ENCODE measurements around the gene CCNY. TPM values are rescaled to one million over a fixed set of nuclear protein-coding genes. Genes with fewer than 3 reads are reported as not detected.
A peak's percentile ranks its signal among the peaks of the same experiment; 100 is the strongest.

CCNY gene
- total RNA-seq, 3 donors from 2014 or later (not counting 1 experiment from before 2014, with no cell fraction given): 71.0 to 87.2 (median 74.3) TPM

DNA sequence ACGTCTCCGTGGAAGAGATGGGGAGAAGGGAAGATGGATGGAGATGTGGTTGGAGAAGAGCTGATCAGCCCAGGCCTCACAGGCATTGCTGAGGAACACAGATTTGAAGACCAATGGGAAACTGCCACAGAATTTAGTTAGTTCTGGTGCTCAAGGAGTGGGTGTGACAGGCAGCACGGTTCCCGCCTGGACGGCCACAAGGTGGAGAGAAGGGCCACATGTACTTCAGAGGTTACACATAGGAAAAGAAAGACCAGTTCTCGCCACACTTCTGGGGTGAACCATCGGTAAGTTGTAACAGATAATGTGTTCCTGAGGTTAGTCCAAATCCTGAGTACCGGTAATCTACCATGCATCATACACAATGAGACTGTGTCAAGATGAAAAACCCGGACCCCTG, 239.3 kb downstream of the CCNY start:
- Mint-ChIP-seq H3K27me3 (ENCODE audit: low read depth in 2 of 2) (no peaks in the 10 kb centered on the region), H3K36me3 (no peaks in the 10 kb centered on the region), H3K27ac (peak overlapping the region in 1 of 2 donors; percentile 1), H3K9me3 (no peaks in the 10 kb centered on the region), H3K4me1 (peaks cover 0 to 4% of the 10 kb centered on the region in 2 donors), H3K4me3 (no peak overlapping the region)
- no peaks in the 10 kb centered on the region for H3K4me1 ChIP-seq (ENCODE audit: control insufficient read depth, insufficient read depth, low read length)
- H3K27ac ChIP-seq (ENCODE audit: low read length): no peak overlapping the region
- H3K9me3 ChIP-seq (ENCODE audit: control insufficient read depth, insufficient read depth, low read length): no peaks in the 10 kb centered on the region
- H3K27me3 ChIP-seq (ENCODE audit: control insufficient read depth, insufficient read depth, low read length): no peaks in the 10 kb centered on the region
- no peak overlapping the region for H3K4me3 ChIP-seq (ENCODE audit: low read length)
- intact Hi-C loops (cut with micrococcal nuclease): no loop called here
- DNase-seq (no peak), ATAC-seq (no peak)
- WGBS (ENCODE audit: insufficient coverage): 95% methylated on average over 8 of the region's 9 CpGs
- H3K36me3 ChIP-seq (ENCODE audit: control insufficient read depth, insufficient read depth, low read length): peaks cover 11% of the 10 kb centered on the region
- TF ChIP-seq, protein P1, sequence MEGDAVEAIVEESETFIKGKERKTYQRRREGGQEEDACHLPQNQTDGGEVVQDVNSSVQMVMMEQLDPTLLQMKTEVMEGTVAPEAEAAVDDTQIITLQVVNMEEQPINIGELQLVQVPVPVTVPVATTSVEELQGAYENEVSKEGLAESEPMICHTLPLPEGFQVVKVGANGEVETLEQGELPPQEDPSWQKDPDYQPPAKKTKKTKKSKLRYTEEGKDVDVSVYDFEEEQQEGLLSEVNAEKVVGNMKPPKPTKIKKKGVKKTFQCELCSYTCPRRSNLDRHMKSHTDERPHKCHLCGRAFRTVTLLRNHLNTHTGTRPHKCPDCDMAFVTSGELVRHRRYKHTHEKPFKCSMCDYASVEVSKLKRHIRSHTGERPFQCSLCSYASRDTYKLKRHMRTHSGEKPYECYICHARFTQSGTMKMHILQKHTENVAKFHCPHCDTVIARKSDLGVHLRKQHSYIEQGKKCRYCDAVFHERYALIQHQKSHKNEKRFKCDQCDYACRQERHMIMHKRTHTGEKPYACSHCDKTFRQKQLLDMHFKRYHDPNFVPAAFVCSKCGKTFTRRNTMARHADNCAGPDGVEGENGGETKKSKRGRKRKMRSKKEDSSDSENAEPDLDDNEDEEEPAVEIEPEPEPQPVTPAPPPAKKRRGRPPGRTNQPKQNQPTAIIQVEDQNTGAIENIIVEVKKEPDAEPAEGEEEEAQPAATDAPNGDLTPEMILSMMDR (IDR thresholded peaks at IDR 0.05): no peak

DNA sequence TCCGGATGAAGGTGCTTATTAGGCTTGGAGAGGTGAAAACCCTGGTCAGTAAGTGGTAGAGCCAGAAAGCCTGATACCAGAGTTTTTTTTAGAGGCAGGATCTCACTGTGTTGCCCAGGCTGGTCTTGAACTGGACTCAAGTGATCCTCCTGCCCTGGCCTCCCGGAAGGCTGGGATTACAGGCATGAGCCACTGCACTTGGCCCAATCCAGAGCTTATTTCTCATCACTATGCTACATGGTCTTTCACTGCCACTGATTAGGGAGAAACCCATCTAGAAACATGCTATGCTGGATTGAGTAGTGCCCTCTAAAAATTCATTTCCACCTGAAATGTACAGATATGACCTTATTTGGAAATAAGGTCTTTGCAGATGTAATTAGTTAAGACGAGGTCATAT, 240.4 kb downstream of the CCNY start:
- Mint-ChIP-seq H3K27me3 (ENCODE audit: low read depth in 2 of 2) (no peaks in the 10 kb centered on the region), H3K4me3 (no peak overlapping the region), H3K4me1 (peaks cover 0 to 4% of the 10 kb centered on the region in 2 donors), H3K9me3 (no peaks in the 10 kb centered on the region), H3K27ac (no peak overlapping the region), H3K36me3 (no peaks in the 10 kb centered on the region)
- H3K27ac ChIP-seq (ENCODE audit: low read length): no peak overlapping the region
- H3K4me1 ChIP-seq (ENCODE audit: control insufficient read depth, insufficient read depth, low read length): no peaks in the 10 kb centered on the region
- DNase-seq: no peak
- ATAC-seq: no peak
- peaks cover 11% of the 10 kb centered on the region for H3K36me3 ChIP-seq (ENCODE audit: control insufficient read depth, insufficient read depth, low read length)
- intact Hi-C loops (cut with micrococcal nuclease): no loop called here
- H3K4me3 ChIP-seq (ENCODE audit: low read length): no peak overlapping the region
- H3K27me3 ChIP-seq (ENCODE audit: control insufficient read depth, insufficient read depth, low read length): no peaks in the 10 kb centered on the region
- TF ChIP-seq, protein P1 (IDR thresholded peaks at IDR 0.05): no peak
- H3K9me3 ChIP-seq (ENCODE audit: control insufficient read depth, insufficient read depth, low read length): no peaks in the 10 kb centered on the region
- WGBS (ENCODE audit: insufficient coverage): 90% methylated on average over 3 of the region's 3 CpGs

DNA sequence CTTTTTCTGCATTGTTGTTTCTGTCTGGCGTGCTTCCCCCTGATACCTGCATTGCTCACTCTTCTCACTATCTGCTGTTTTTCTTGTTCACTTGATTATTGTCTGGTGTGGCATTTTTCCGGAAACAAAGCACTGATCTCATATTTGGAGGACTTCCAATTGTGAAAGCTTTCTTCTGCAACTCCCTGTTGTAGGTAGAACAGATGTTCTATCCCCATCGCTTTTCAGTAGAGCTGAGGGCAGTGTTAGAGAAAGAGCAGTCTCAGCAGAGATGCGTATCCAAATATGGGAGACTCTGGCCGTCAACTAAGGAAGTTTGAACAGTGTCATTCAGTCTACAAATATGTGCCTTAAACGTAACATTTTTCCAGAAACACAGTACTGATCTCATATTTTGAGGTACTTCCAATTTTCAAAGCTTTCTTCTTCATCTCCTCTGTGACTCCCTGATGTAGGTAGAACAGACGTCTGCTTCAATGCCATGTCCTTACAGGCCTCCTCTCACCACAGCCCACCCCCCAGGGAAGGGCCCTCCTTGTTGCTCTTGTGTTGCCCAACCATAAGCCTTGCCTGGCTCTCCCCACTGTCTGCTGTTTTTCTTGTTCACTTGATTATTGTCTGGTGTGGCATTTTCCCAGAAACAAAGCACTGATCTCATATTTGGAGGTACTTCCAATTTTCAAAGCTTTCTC, 241.8 kb downstream of the CCNY start:
- TF ChIP-seq, protein P1 (IDR thresholded peaks at IDR 0.05): no peak
- H3K4me1 Mint-ChIP-seq: peaks cover 0 to 4% of the 10 kb centered on the region in 2 donors
- no peaks in the 10 kb centered on the region for H3K27me3 Mint-ChIP-seq (ENCODE audit: low read depth in 2 of 2)

DNA sequence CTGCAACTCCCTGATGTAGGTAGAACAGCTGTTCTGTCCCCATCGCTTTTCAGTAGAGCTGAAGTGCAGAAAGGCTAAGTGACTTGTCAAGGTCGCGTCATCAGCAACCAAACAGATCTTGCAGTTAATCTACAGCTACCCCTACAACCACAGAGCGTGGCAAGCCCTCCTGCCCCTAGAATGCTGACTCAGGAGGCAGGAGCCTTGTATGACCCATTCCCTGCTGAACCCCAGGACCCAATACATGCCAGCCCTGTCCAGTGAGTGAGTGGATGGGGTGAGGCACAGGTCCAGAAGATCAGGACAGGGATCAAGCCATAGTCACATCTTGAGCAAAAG, 242.3 kb downstream of the CCNY start:
- Histone ChIP-seq H3K9me3 (ENCODE audit: control insufficient read depth, insufficient read depth, low read length) (no peaks in the 10 kb centered on the region), H3K27me3 (ENCODE audit: control insufficient read depth, insufficient read depth, low read length) (no peaks in the 10 kb centered on the region), H3K36me3 (ENCODE audit: control insufficient read depth, insufficient read depth, low read length) (peaks cover 6% of the 10 kb centered on the region), H3K4me3 (ENCODE audit: low read length) (no peak overlapping the region), H3K4me1 (ENCODE audit: control insufficient read depth, insufficient read depth, low read length) (no peaks in the 10 kb centered on the region), H3K27ac (ENCODE audit: low read length) (no peak overlapping the region)
- peaks cover 0 to 4% of the 10 kb centered on the region in 2 donors for H3K4me1 Mint-ChIP-seq
- intact Hi-C loops (cut with micrococcal nuclease): no loop called here
- no peaks in the 10 kb centered on the region for H3K9me3 Mint-ChIP-seq
- ATAC-seq: no peak
- no peaks in the 10 kb centered on the region for H3K27me3 Mint-ChIP-seq (ENCODE audit: low read depth in 2 of 2)
- TF ChIP-seq, protein P1 (IDR thresholded peaks at IDR 0.05): no peak
- no peak for DNase-seq
- H3K4me3 Mint-ChIP-seq: no peak overlapping the region
- H3K27ac Mint-ChIP-seq: no peak overlapping the region
- WGBS (ENCODE audit: insufficient coverage): 86% methylated on average over 4 of the region's 4 CpGs
- no peaks in the 10 kb centered on the region for H3K36me3 Mint-ChIP-seq

More for the DNA sequence above, 241.8 kb downstream of the CCNY start:
- DNase-seq (no peak), ATAC-seq (no peak)
- Histone ChIP-seq H3K4me3 (ENCODE audit: low read length) (no peak overlapping the region), H3K9me3 (ENCODE audit: control insufficient read depth, insufficient read depth, low read length) (no peaks in the 10 kb centered on the region), H3K27me3 (ENCODE audit: control insufficient read depth, insufficient read depth, low read length) (no peaks in the 10 kb centered on the region), H3K27ac (ENCODE audit: low read length) (no peak overlapping the region), H3K4me1 (ENCODE audit: control insufficient read depth, insufficient read depth, low read length) (no peaks in the 10 kb centered on the region), H3K36me3 (ENCODE audit: control insufficient read depth, insufficient read depth, low read length) (peaks cover 6% of the 10 kb centered on the region)
- Mint-ChIP-seq H3K4me3 (no peak overlapping the region), H3K36me3 (no peaks in the 10 kb centered on the region), H3K9me3 (no peaks in the 10 kb centered on the region), H3K27ac (no peak overlapping the region)
- 90% methylated on average over 7 of the region's 7 CpGs for WGBS (ENCODE audit: insufficient coverage)
- intact Hi-C loops (cut with micrococcal nuclease): no loop called here
